DND-41 (cell line): ENCODE measurements around the gene DDX20.
A peak's percentile ranks its signal among the peaks of the same experiment; 100 is the strongest.
"Not testable (repeated sequence)": the region's sequence is repeated elsewhere in the genome, so short reads cannot be mapped to it uniquely, and the experiment has no call there.

Experiments
- ATAC-seq: fragments of 200-7000 bp; cut with Tn5 transposase; 3 replicates; pipeline ENCODE4 v1.9.1; 2021; ENCODE audit warnings: low read depth; ENCODE audit not compliant: insufficient read depth
- DNase-seq: peaks from one replicate; pipeline ENCODE4 v3.0.0-alpha.2; 2020
- H2AFZ ChIP-seq: 2 replicates; pipeline ENCODE4 v1.6.0; 2012; ENCODE audit warnings: low read depth, low read length
- H3K27ac ChIP-seq: 2 replicates; pipeline ENCODE4 v1.5.1; 2012; ENCODE audit warnings: low read length, inconsistent platforms
- H3K27me3 ChIP-seq: fragments of 200-600 bp; sonication (generic); 2 replicates; pipeline ENCODE4 v1.6.0; 2012; ENCODE audit warnings: low read length, mild to moderate bottlenecking, inconsistent platforms; ENCODE audit not compliant: insufficient read depth, poor library complexity
- H3K36me3 ChIP-seq: 2 replicates; pipeline ENCODE4 v1.5.1; 2012; ENCODE audit warnings: low read length, inconsistent platforms; ENCODE audit not compliant: insufficient read depth
- H3K4me1 ChIP-seq: 2 replicates; pipeline ENCODE4 v1.5.1; 2012; ENCODE audit warnings: mild to moderate bottlenecking, low read length; ENCODE audit not compliant: insufficient read depth
- H3K4me2 ChIP-seq: 2 replicates; pipeline ENCODE4 v1.6.0; 2012; ENCODE audit warnings: mild to moderate bottlenecking, moderate library complexity, low read length, inconsistent platforms; ENCODE audit not compliant: insufficient read depth
- H3K4me3 ChIP-seq, 2 experiments: fragments of 200-600 bp in 1 of 2; shearing (Covaris generic) in 1 of 2; 2 replicates each; pipeline ENCODE4 v1.5.1; 2012 to 2016; ENCODE audit warnings: inconsistent platforms in 2 of 2, low read length in 2 of 2, mild to moderate bottlenecking in 2 of 2, low read depth in 1 of 2, moderate library complexity in 1 of 2
- H3K79me2 ChIP-seq: 2 replicates; pipeline ENCODE4 v1.6.0; 2012; ENCODE audit warnings: low read length, inconsistent platforms; ENCODE audit not compliant: insufficient read depth
- H3K9ac ChIP-seq: 2 replicates; pipeline ENCODE4 v1.6.0; 2012; ENCODE audit warnings: low read depth, mild to moderate bottlenecking, inconsistent platforms, low read length, moderate library complexity
- H3K9me3 ChIP-seq: 2 replicates; pipeline ENCODE4 v1.5.1; 2012; ENCODE audit warnings: low read length, moderate library complexity, mild to moderate bottlenecking, inconsistent platforms; ENCODE audit not compliant: insufficient read depth, severe bottlenecking
- H4K20me1 ChIP-seq: 2 replicates; pipeline ENCODE4 v1.6.0; 2012; ENCODE audit warnings: low read length; ENCODE audit not compliant: insufficient read depth
- EZH2 ChIP-seq: IDR thresholded peaks from 3 replicates; pipeline ENCODE4 v1.6.1; 2012; ENCODE audit warnings: borderline replicate concordance, low read depth, mild to moderate bottlenecking, moderate library complexity, low read length, inconsistent platforms; ENCODE audit not compliant: severe bottlenecking
- TF ChIP-seq, protein P1 (sequence below): IDR thresholded peaks from 2 replicates; pipeline ENCODE4 v1.5.1; 2012; ENCODE audit warnings: borderline replicate concordance, low read length, moderate library complexity, mild to moderate bottlenecking; ENCODE audit not compliant: poor library complexity, severe bottlenecking; ENCODE audit errors: extremely low read depth

The DDX20 gene

DNA sequence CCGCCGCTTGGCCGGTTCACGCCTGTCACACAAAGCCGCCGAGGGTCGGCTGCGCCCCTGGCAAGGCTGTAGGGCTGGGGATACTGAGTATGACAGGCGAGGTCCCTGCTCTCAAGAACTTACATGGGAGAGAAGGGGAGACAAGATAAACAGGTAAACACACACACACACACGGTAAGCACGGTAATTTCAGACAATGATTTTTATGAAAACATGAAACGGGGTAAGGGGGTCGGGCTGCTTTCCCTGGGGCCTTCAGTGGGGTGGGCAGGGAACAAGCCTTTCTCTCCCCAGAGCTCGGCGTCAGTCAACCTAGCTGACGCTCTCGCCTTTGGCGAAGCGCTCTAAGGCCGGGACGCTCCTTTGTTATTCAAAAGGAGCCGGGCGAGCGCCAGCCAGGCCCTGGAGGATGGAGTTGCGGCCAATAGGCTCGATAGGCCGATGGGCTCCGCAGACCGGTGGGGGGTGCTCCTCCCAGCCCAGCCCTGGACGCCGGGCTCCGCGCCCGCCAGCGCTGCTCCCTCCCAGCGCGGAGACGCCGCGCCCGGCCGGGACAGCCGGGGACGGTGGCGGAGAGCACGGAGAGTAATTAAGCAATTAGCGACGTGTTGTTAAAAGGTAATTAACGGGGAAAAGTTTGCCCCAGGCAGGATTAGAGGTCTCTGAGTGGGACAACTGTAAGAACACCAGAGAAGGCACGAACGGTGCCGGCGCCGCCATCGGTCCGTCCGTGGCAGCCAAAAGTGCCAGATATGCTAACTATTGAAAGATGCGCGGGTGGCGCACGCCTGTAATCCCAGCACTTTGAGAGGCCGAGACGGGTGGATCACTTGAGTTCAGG is 15.6 kb upstream of the DDX20 start:
- Histone ChIP-seq H3K4me1 (peaks cover 31% of the 10 kb centered on the region), H4K20me1 (peaks cover 7% of the 10 kb centered on the region; the same call in 1 of the 2 replicates), H2AFZ (peak overlapping the region; percentile 83), H3K9ac (peak overlapping the region; percentile 63), H3K36me3 (no peaks in the 10 kb centered on the region), H3K27ac (peak overlapping the region; percentile 16; the same call in 1 of the 2 replicates), H3K79me2 (no peaks in the 10 kb centered on the region), H3K4me3 (peak overlapping the region; percentile 47 to 71; a peak in 3 of 4 replicates), H3K4me2 (peak overlapping the region; percentile 96), H3K27me3 (peaks cover 9% of the 10 kb centered on the region), H3K9me3 (no peaks in the 10 kb centered on the region)
- TF ChIP-seq EZH2, result no peak
- TF ChIP-seq, protein P1, sequence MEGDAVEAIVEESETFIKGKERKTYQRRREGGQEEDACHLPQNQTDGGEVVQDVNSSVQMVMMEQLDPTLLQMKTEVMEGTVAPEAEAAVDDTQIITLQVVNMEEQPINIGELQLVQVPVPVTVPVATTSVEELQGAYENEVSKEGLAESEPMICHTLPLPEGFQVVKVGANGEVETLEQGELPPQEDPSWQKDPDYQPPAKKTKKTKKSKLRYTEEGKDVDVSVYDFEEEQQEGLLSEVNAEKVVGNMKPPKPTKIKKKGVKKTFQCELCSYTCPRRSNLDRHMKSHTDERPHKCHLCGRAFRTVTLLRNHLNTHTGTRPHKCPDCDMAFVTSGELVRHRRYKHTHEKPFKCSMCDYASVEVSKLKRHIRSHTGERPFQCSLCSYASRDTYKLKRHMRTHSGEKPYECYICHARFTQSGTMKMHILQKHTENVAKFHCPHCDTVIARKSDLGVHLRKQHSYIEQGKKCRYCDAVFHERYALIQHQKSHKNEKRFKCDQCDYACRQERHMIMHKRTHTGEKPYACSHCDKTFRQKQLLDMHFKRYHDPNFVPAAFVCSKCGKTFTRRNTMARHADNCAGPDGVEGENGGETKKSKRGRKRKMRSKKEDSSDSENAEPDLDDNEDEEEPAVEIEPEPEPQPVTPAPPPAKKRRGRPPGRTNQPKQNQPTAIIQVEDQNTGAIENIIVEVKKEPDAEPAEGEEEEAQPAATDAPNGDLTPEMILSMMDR, result no peak
- no peak for DNase-seq
- ATAC-seq, result no peak

DNA sequence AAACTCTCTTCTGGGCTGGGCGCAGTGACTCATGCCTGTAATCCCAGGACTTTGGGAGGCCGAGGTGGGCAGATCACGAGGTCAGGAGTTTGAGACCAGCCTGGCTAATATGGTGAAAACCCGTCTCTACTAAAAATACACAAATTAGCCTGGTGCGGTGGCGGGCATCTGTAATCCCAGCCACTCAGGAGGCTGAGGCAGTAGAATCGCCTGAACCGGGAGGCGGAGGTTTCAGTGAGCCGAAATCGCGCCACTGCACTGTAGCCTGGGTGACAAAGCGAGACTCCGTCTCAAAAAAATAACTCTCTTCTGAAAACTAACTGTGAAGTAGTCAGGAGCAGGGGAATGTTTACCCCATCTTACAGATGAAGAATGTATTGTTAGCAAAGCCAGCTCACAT is 13.4 kb upstream of the DDX20 start:
- not testable (repeated sequence) for ATAC-seq, H3K27me3 ChIP-seq, H3K27ac ChIP-seq

GRCh38 chr1:111742938-111743549 is 12.7 kb upstream of the DDX20 start:
- Histone ChIP-seq H3K79me2 (no peaks in the 10 kb centered on the region), H3K36me3 (no peaks in the 10 kb centered on the region), H3K4me2 (no peak overlapping the region), H4K20me1 (no peaks in the 10 kb centered on the region), H3K4me3 (no peak overlapping the region), H3K27ac (no peak overlapping the region), H3K9me3 (no peaks in the 10 kb centered on the region), H3K9ac (no peak overlapping the region), H2AFZ (no peak overlapping the region), H3K27me3 (peaks cover 9% of the 10 kb centered on the region), H3K4me1 (peaks cover 22% of the 10 kb centered on the region)
- DNase-seq (no peak), ATAC-seq (no peak)
- no peak for TF ChIP-seq EZH2
- TF ChIP-seq, protein P1, result no peak

More for the DNA sequence above, 13.4 kb upstream of the DDX20 start:
- peaks cover 29% of the 10 kb centered on the region for H3K4me1 ChIP-seq
- H3K36me3 ChIP-seq, H3K9me3 ChIP-seq, H4K20me1 ChIP-seq, H3K79me2 ChIP-seq, H3K9ac ChIP-seq, H3K4me3 ChIP-seq, H2AFZ ChIP-seq, H3K4me2 ChIP-seq, DNase-seq: not testable (repeated sequence)

GRCh38 chr1:111743679-111744101 is 12.0 kb upstream of the DDX20 start:
- no peaks in the 10 kb centered on the region for H4K20me1 ChIP-seq
- no peak overlapping the region for H3K9ac ChIP-seq
- H3K9me3 ChIP-seq, result no peaks in the 10 kb centered on the region
- H3K27ac ChIP-seq, result no peak overlapping the region
- no peak overlapping the region for H2AFZ ChIP-seq
- H3K27me3 ChIP-seq, result peaks cover 9% of the 10 kb centered on the region
- TF ChIP-seq, protein P1, result no peak
- TF ChIP-seq EZH2, result no peak
- H3K4me3 ChIP-seq, result no peak overlapping the region
- no peak for DNase-seq
- no peaks in the 10 kb centered on the region for H3K79me2 ChIP-seq
- H3K4me1 ChIP-seq, result peaks cover 15% of the 10 kb centered on the region
- no peaks in the 10 kb centered on the region for H3K36me3 ChIP-seq
- ATAC-seq, result no peak
- H3K4me2 ChIP-seq, result no peak overlapping the region
